Measurements from ENCODE around the gene NFAM1.

- TF ChIP-seq, protein P1, sequence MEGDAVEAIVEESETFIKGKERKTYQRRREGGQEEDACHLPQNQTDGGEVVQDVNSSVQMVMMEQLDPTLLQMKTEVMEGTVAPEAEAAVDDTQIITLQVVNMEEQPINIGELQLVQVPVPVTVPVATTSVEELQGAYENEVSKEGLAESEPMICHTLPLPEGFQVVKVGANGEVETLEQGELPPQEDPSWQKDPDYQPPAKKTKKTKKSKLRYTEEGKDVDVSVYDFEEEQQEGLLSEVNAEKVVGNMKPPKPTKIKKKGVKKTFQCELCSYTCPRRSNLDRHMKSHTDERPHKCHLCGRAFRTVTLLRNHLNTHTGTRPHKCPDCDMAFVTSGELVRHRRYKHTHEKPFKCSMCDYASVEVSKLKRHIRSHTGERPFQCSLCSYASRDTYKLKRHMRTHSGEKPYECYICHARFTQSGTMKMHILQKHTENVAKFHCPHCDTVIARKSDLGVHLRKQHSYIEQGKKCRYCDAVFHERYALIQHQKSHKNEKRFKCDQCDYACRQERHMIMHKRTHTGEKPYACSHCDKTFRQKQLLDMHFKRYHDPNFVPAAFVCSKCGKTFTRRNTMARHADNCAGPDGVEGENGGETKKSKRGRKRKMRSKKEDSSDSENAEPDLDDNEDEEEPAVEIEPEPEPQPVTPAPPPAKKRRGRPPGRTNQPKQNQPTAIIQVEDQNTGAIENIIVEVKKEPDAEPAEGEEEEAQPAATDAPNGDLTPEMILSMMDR (IDR thresholded peaks at IDR 0.05; ENCODE audit: extremely low read depth in 1 of 2, insufficient read depth in 1 of 2, low read depth in 1 of 2, low read length in 2 of 2): no peak
- TF ChIP-seq, protein P2, sequence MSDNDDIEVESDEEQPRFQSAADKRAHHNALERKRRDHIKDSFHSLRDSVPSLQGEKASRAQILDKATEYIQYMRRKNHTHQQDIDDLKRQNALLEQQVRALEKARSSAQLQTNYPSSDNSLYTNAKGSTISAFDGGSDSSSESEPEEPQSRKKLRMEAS (IDR thresholded peaks at IDR 0.05; ENCODE audit: insufficient read depth, insufficient read length): no peak
- TF ChIP-seq POLR2A (IDR thresholded peaks at IDR 0.05; ENCODE audit: low read depth, low read length): no peak
- TF ChIP-seq POLR2AphosphoS5 (IDR thresholded peaks at IDR 0.05; ENCODE audit: insufficient read depth, low read depth, low read length): no peak
- TF ChIP-seq MYC (IDR thresholded peaks at IDR 0.05; ENCODE audit: low read depth, low read length): no peak
- no peak for TF ChIP-seq EZH2 (IDR thresholded peaks at IDR 0.05; ENCODE audit: borderline replicate concordance, low read depth, low read length, severe bottlenecking)
Measured at GRCh38 chr22:42459287-42460063, 27.3 kb upstream of the NFAM1 start.

All from endothelial cell of umbilical vein (primary cell).